ENCODE measurements around the gene KCNK4.

DNA sequence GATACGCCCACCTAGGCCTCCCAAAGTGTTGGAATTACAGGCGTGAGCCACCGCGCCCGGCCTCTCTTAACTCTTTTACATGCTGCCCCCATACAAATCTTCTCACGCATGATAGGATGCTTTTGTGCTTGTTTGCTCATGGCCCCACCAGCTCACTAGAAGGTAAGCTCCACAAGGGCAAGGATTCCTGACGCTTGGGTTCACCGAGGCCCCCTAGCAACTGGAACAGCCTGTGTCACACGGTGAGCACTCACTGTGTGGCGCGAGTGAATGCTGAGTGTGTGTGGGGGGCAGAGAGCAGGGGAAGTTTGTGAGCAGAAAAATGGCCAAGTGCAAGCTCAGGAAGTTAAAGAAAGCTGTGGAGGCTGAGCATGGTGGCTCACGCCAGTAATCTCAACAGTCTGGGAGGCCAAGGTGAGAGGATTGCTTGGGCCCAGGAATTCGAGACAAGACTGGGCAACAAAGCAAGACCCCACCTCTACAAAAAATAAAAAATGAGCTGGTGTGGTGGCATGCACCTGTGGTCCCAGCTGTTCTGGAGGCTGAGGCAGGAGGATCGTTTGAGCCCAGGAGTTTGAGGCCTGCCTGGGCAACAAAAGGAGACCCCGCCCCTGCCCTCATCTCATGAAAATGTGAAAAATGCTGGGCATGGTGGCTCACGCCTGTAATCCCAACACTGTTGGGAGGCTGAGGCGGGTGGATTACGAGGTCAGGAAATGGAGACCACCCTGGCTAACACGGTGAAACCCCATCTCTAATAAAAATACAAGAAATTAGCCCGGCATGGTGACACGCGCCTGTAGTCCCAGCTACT is 8.9 kb upstream of the KCNK4 start:
- TF ChIP-seq, protein P1, sequence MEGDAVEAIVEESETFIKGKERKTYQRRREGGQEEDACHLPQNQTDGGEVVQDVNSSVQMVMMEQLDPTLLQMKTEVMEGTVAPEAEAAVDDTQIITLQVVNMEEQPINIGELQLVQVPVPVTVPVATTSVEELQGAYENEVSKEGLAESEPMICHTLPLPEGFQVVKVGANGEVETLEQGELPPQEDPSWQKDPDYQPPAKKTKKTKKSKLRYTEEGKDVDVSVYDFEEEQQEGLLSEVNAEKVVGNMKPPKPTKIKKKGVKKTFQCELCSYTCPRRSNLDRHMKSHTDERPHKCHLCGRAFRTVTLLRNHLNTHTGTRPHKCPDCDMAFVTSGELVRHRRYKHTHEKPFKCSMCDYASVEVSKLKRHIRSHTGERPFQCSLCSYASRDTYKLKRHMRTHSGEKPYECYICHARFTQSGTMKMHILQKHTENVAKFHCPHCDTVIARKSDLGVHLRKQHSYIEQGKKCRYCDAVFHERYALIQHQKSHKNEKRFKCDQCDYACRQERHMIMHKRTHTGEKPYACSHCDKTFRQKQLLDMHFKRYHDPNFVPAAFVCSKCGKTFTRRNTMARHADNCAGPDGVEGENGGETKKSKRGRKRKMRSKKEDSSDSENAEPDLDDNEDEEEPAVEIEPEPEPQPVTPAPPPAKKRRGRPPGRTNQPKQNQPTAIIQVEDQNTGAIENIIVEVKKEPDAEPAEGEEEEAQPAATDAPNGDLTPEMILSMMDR (conservative IDR thresholded peaks at IDR 0.05; ENCODE audit: low read length), result no peak
- no peak for TF ChIP-seq EZH2phosphoT487 (IDR thresholded peaks at IDR 0.05; ENCODE audit: borderline replicate concordance)

Data from Loucy (cell line).